Caco-2 (cell line): ENCODE measurements around the gene RPUSD4. TPM values are rescaled to one million over a fixed set of nuclear protein-coding genes. Genes with fewer than 3 reads are reported as not detected.

Experiments
- BruUV-seq: library from RNA; stranded (reverse); fragments of 400-500 nt; replicated peaks from 2 replicates; lab custom pipeline; 2021; lab: Mats Ljungman, UMichigan
- CTCF ChIA-PET: fragments of 300-600 bp; sonication (Branson Sonifier 250); formaldehyde crosslinking; loops from one replicate; lab custom pipeline; 2022; ENCODE audit warnings: antibody characterized with exemption; lab: Charles Lee
- POLR2A ChIA-PET: fragments of 300-600 bp; sonication (Branson Sonifier 250); formaldehyde crosslinking; loops from one replicate; lab custom pipeline; 2022; ENCODE audit warnings: antibody characterized with exemption; lab: Charles Lee
- DNase-seq, 2 experiments: peaks; one replicate each; pipeline versions ENCODE4 v3.0.0 to v3.0.0-alpha.2; 2020 to 2022
- H3K27me3 ChIP-seq: replicated peaks from 2 replicates; pipeline ENCODE4 v1.6.0; 2011; ENCODE audit warnings: low read length; ENCODE audit not compliant: control insufficient read depth, insufficient read depth
- H3K36me3 ChIP-seq: 2 replicates; pipeline ENCODE4 v1.5.1; 2011; ENCODE audit warnings: low read length; ENCODE audit not compliant: control insufficient read depth, insufficient read depth
- H3K4me1 ChIP-seq: fragments of 250-450 bp; sonication (Bioruptor Pico); 2 replicates; pipeline ENCODE4 v1.5.1; 2020; ENCODE audit warnings: mild to moderate bottlenecking
- H3K4me3 ChIP-seq: 2 replicates; pipeline ENCODE4 v1.5.1; 2011; ENCODE audit warnings: low read depth, mild to moderate bottlenecking, control low read depth, low read length
- H3K9me3 ChIP-seq: fragments of 250-450 bp; sonication (Bioruptor Pico); 2 replicates; pipeline ENCODE4 v1.5.1; 2020; ENCODE audit warnings: mild to moderate bottlenecking, moderate library complexity
- H3K27ac Mint-ChIP-seq: one replicate; pipeline ENCODE4 v1.8.0; 2022; ENCODE audit warnings: mixed read lengths; ENCODE audit not compliant: unreplicated experiment
- H3K27me3 Mint-ChIP-seq: one replicate; pipeline ENCODE4 v1.8.0; 2022; ENCODE audit warnings: mixed read lengths; ENCODE audit not compliant: insufficient read depth, unreplicated experiment
- H3K36me3 Mint-ChIP-seq: one replicate; pipeline ENCODE4 v1.8.0; 2022; ENCODE audit warnings: mild to moderate bottlenecking, mixed read lengths; ENCODE audit not compliant: insufficient read depth, unreplicated experiment
- H3K4me1 Mint-ChIP-seq: one replicate; pipeline ENCODE4 v1.8.0; 2022; ENCODE audit warnings: low read depth, mixed read lengths; ENCODE audit not compliant: unreplicated experiment
- H3K4me3 Mint-ChIP-seq: one replicate; pipeline ENCODE4 v1.8.0; 2022; ENCODE audit warnings: mild to moderate bottlenecking, moderate library complexity, mixed read lengths; ENCODE audit not compliant: unreplicated experiment
- H3K9me3 Mint-ChIP-seq: one replicate; pipeline ENCODE4 v1.8.0; 2022; ENCODE audit warnings: mixed read lengths; ENCODE audit not compliant: unreplicated experiment
- CTCF ChIP-seq, 2 experiments: fragments of 200-600 bp in 1 of 2; IDR thresholded peaks; 1 replicate in 1 of 2; 2 replicates in 1 of 2; pipeline versions ENCODE4 v1.5.1 to v1.8.0; 2011 to 2022; ENCODE audit warnings: antibody characterized with exemption in 1 of 2, control low read depth in 1 of 2, inconsistent platforms in 1 of 2, low read depth in 1 of 2, low read length in 1 of 2, mild to moderate bottlenecking in 1 of 2, moderate library complexity in 1 of 2; ENCODE audit not compliant: insufficient read depth in 1 of 2, severe bottlenecking in 1 of 2, unreplicated experiment in 1 of 2
- intact Hi-C: fragments of 100-400 bp; cut with micrococcal nuclease; formaldehyde crosslinking; loops from one replicate; pipeline ENCODE4 v1.10.0; 2022; ENCODE audit not compliant: unreplicated experiment
- total RNA-seq: library from RNA; stranded (reverse); gene quantifications from 2 replicates; pipeline ENCODE4 v1.2.3, GENCODE V29; 2022

The RPUSD4 gene
- total RNA-seq, 1 experiment from 2014 or later = 74.2 TPM

GRCh38 chr11:126231725-126232459 is 20.4 kb upstream of the RPUSD4 start:
- POLR2A ChIA-PET = no interaction called here
- CTCF ChIA-PET = no interaction called here
- no peak overlapping the region for H3K4me3 Mint-ChIP-seq

GRCh38 chr11:126229858-126230540 is 18.5 kb upstream of the RPUSD4 start:
- 0 out of 2 replicates have a peak, but pooled peaks cover 3% of the 10 kb centered on the region for H3K9me3 ChIP-seq
- peaks cover 13% of the 10 kb centered on the region for H3K9me3 Mint-ChIP-seq
- DNase-seq = no peak
- ChIA-PET CTCF (no interaction called here), POLR2A (interaction anchor here (0.9 kb wide), 1 partner anchor 18 kb away, joined by 3 read pairs; the partner anchor contains the start of genes FAM118B and RPUSD4)
- BruUV-seq = TSS peak; percentile 11
- no peak for TF ChIP-seq CTCF (IDR thresholded peaks at IDR 0.05; ENCODE audit: insufficient read depth in 1 of 2, low read depth in 1 of 2, low read length in 1 of 2, severe bottlenecking in 1 of 2, unreplicated experiment in 1 of 2)
- no peak overlapping the region for H3K4me3 Mint-ChIP-seq
- H3K36me3 Mint-ChIP-seq = peaks cover 17% of the 10 kb centered on the region
- no peaks in the 10 kb centered on the region for H3K4me1 ChIP-seq
- H3K27me3 Mint-ChIP-seq = no peaks in the 10 kb centered on the region
- no peaks in the 10 kb centered on the region for H3K27me3 ChIP-seq
- intact Hi-C loops = no loop called here
- no peak overlapping the region for H3K4me3 ChIP-seq
- H3K4me1 Mint-ChIP-seq = no peaks in the 10 kb centered on the region
- no peaks in the 10 kb centered on the region for H3K36me3 ChIP-seq
- H3K27ac Mint-ChIP-seq = no peak overlapping the region

More at GRCh38 chr11:126231725-126232459, 20.4 kb upstream of the RPUSD4 start:
- no peaks in the 10 kb centered on the region for H3K27me3 Mint-ChIP-seq
- BruUV-seq = no TSS peak
- no peaks in the 10 kb centered on the region for H3K9me3 ChIP-seq
- H3K4me1 Mint-ChIP-seq = no peaks in the 10 kb centered on the region
- DNase-seq = no peak
- no peak overlapping the region for H3K4me3 ChIP-seq
- no peak for TF ChIP-seq CTCF (IDR thresholded peaks at IDR 0.05; ENCODE audit: insufficient read depth in 1 of 2, low read depth in 1 of 2, low read length in 1 of 2, severe bottlenecking in 1 of 2, unreplicated experiment in 1 of 2)
- no peaks in the 10 kb centered on the region for H3K4me1 ChIP-seq
- no peaks in the 10 kb centered on the region for H3K36me3 ChIP-seq
- H3K27ac Mint-ChIP-seq = no peak overlapping the region
- peaks cover 12% of the 10 kb centered on the region for H3K36me3 Mint-ChIP-seq
- no peaks in the 10 kb centered on the region for H3K9me3 Mint-ChIP-seq
- no peaks in the 10 kb centered on the region for H3K27me3 ChIP-seq
- intact Hi-C loops = no loop called here

DNA sequence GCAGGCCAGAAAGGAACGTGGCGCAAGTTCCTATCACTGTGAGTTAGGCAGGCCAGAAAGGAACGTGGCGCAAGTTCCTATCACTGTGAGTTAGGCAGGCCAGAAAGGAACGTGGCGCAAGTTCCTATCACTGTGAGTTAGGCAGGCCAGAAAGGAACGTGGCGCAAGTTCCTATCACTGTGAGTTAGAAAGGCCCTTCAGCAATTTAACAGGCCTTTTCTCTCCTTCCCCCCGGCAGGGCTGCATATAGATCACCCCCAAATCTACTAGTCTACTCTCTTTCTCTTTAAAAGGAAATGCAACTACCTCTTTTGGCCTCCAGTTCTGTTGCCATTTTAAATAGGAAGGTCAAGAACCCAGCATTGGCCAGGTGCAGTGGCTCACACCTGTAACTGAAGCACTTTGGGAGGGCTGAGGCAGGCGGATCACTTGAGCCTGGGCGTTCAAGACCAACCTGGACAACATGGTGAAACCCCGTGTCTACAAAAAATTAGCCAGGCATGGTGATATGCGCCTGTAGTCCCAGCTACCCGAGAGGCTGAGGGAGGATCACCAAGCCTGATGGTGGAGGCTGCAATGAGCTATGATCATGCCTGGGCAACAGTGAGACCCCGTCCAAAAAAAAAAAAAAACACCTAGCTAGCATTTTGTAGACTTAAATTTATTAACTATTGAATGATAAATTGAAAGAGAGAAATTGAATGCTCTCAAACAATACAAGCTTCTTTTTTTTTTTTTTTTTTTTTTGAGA is 15.1 kb upstream of the RPUSD4 start:
- no peaks in the 10 kb centered on the region for H3K4me1 ChIP-seq
- H3K36me3 ChIP-seq = peaks cover 1% of the 10 kb centered on the region; the same call in 1 of the 2 replicates
- ChIA-PET POLR2A (no interaction called here), CTCF (interaction anchor here (0.6 kb wide), 1 partner anchor 163 kb away, joined by 4 read pairs; no protein-coding TSS in a partner anchor)
- no peak for DNase-seq
- Mint-ChIP-seq H3K36me3 (peaks cover 17% of the 10 kb centered on the region), H3K4me1 (no peaks in the 10 kb centered on the region), H3K9me3 (peaks cover 33% of the 10 kb centered on the region), H3K27ac (no peak overlapping the region), H3K4me3 (no peak overlapping the region), H3K27me3 (no peaks in the 10 kb centered on the region)
- intact Hi-C loops = no loop called here
- no peaks in the 10 kb centered on the region for H3K27me3 ChIP-seq
- no peak overlapping the region for H3K4me3 ChIP-seq
- no peak for TF ChIP-seq CTCF (IDR thresholded peaks at IDR 0.05; ENCODE audit: insufficient read depth in 1 of 2, low read depth in 1 of 2, low read length in 1 of 2, severe bottlenecking in 1 of 2, unreplicated experiment in 1 of 2)
- BruUV-seq = no TSS peak
- 0 out of 2 replicates have a peak, but pooled peaks cover 3% of the 10 kb centered on the region for H3K9me3 ChIP-seq
